Measurements from ENCODE around the gene LPAR5. TPM values are rescaled to one million over a fixed set of nuclear protein-coding genes. Genes with fewer than 3 reads are reported as not detected.

The LPAR5 gene
- total RNA-seq, 1 experiment from 2014 or later, result 0.20 TPM

DNA sequence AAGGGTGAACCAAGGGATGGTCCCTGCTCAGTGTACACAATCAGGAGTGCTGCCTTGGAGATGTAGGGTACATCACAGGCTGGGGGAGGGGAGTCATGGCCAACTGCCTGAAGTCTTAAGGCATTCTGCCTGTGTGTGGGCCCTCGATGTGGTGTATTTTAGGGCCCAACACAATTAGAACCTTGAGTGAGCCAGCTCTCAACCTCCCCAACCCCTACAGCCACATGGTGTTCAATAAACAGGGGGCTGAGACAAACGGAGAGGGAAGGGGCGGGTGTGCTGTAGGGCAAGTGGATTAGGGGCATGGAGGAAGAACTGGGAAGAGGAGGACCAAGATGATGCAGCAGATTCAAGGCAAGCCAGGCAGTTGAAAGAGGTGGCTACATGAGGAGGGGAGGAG lies 20.0 kb downstream of the LPAR5 start:
- Mint-ChIP-seq H3K4me1 (peaks cover 38% of the 10 kb centered on the region), H3K27me3 (ENCODE audit: low read depth) (peaks cover 25% of the 10 kb centered on the region), H3K27ac (no peak overlapping the region), H3K4me3 (no peak overlapping the region), H3K36me3 (no peaks in the 10 kb centered on the region), H3K9me3 (no peaks in the 10 kb centered on the region)
- DNase-seq (ENCODE audit: low spot score) (no peak), ATAC-seq (no peak)
- TF ChIP-seq, protein P1, sequence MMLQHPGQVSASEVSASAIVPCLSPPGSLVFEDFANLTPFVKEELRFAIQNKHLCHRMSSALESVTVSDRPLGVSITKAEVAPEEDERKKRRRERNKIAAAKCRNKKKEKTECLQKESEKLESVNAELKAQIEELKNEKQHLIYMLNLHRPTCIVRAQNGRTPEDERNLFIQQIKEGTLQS (CRISPR knock-in tag; conservative IDR thresholded peaks at IDR 0.05), result no peak
- TF ChIP-seq FOXK1 (CRISPR knock-in tag; IDR thresholded peaks at IDR 0.05), result no peak
- TF ChIP-seq SP1 (CRISPR knock-in tag; conservative IDR thresholded peaks at IDR 0.05), result no peak
- TF ChIP-seq ZNF416 (CRISPR knock-in tag; IDR thresholded peaks at IDR 0.05), result no peak
- ChIA-PET CTCF (interaction anchor here (0.9 to 2.0 kb wide), 2 partner anchors 14 to 69 kb away, joined by 3 to 10 read pairs; no protein-coding TSS in a partner anchor), POLR2A (interaction anchor here (1.3 kb wide), 1 partner anchor 10 kb away, joined by 3 read pairs; no protein-coding TSS in a partner anchor)

DNA sequence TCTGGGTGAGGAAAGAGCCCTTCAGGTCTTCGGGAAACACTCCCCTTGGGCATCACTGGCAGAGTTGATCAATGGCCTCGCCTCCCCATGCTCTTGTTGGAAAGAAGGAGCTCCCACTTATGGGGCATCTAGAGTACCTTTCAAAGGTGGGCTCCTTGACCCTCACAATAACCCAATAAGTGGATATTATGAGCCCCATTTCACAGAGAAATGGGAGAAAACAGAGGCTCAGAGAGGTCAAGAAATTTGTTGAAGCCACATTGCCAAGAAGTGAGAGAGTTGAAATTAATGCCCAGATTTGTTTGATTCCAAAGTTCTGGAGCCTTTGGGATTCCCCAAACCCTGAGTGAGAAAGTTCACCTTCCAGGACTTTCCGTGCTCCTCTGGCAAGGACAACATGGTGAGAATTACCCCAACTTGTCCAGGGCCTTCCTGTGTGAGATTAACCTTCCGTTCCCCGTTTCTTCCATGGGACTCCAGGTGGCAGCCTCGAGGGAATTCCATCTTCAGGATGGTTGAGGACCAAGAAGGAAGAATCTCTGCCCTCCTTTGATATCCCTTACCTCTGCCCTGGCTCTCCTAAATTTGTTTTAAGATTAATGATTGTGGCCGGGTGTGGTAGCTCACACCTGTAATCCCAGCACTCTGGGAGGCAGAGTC lies 21.1 kb downstream of the LPAR5 start:
- TF ChIP-seq, protein P2, sequence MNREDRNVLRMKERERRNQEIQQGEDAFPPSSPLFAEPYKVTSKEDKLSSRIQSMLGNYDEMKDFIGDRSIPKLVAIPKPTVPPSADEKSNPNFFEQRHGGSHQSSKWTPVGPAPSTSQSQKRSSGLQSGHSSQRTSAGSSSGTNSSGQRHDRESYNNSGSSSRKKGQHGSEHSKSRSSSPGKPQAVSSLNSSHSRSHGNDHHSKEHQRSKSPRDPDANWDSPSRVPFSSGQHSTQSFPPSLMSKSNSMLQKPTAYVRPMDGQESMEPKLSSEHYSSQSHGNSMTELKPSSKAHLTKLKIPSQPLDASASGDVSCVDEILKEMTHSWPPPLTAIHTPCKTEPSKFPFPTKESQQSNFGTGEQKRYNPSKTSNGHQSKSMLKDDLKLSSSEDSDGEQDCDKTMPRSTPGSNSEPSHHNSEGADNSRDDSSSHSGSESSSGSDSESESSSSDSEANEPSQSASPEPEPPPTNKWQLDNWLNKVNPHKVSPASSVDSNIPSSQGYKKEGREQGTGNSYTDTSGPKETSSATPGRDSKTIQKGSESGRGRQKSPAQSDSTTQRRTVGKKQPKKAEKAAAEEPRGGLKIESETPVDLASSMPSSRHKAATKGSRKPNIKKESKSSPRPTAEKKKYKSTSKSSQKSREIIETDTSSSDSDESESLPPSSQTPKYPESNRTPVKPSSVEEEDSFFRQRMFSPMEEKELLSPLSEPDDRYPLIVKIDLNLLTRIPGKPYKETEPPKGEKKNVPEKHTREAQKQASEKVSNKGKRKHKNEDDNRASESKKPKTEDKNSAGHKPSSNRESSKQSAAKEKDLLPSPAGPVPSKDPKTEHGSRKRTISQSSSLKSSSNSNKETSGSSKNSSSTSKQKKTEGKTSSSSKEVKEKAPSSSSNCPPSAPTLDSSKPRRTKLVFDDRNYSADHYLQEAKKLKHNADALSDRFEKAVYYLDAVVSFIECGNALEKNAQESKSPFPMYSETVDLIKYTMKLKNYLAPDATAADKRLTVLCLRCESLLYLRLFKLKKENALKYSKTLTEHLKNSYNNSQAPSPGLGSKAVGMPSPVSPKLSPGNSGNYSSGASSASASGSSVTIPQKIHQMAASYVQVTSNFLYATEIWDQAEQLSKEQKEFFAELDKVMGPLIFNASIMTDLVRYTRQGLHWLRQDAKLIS (CRISPR knock-in tag; IDR thresholded peaks at IDR 0.05; ENCODE audit: borderline replicate concordance), result no peak
- no peak for TF ChIP-seq JAZF1 (CRISPR knock-in tag; IDR thresholded peaks at IDR 0.05)
- no peak for TF ChIP-seq SMAD3 (CRISPR knock-in tag; IDR thresholded peaks at IDR 0.05; ENCODE audit: borderline replicate concordance)
- no peak for TF ChIP-seq TEAD1 (CRISPR knock-in tag; IDR thresholded peaks at IDR 0.05)
- no peak for TF ChIP-seq CREM (CRISPR knock-in tag; IDR thresholded peaks at IDR 0.05)
- no peak for TF ChIP-seq FOXK1 (CRISPR knock-in tag; IDR thresholded peaks at IDR 0.05)
- DNase-seq (ENCODE audit: low spot score) (no peak), ATAC-seq (no peak)
- no peaks in the 10 kb centered on the region for H3K9me3 Mint-ChIP-seq
- peaks cover 37% of the 10 kb centered on the region for H3K4me1 Mint-ChIP-seq
- POLR2A ChIA-PET, result interaction anchor here (0.8 to 2.9 kb wide), 2 partner anchors 75 to 80 kb away, joined by 5 to 25 read pairs; partner anchors contain the start of genes GAPDH and ZNF384
- H3K27me3 Mint-ChIP-seq (ENCODE audit: low read depth), result peaks cover 14% of the 10 kb centered on the region
- CTCF ChIA-PET, result interaction anchor here (0.7 to 3.0 kb wide), 17 partner anchors 10 to 311 kb away, joined by 3 to 23 read pairs (median 4); partner anchors contain the start of genes ACRBP, GAPDH, LPAR5 and MLF2
- peak overlapping the region; percentile 49 for H3K4me3 Mint-ChIP-seq
- H3K36me3 Mint-ChIP-seq, result no peaks in the 10 kb centered on the region
- H3K27ac Mint-ChIP-seq, result peak overlapping the region; percentile 73

DNA sequence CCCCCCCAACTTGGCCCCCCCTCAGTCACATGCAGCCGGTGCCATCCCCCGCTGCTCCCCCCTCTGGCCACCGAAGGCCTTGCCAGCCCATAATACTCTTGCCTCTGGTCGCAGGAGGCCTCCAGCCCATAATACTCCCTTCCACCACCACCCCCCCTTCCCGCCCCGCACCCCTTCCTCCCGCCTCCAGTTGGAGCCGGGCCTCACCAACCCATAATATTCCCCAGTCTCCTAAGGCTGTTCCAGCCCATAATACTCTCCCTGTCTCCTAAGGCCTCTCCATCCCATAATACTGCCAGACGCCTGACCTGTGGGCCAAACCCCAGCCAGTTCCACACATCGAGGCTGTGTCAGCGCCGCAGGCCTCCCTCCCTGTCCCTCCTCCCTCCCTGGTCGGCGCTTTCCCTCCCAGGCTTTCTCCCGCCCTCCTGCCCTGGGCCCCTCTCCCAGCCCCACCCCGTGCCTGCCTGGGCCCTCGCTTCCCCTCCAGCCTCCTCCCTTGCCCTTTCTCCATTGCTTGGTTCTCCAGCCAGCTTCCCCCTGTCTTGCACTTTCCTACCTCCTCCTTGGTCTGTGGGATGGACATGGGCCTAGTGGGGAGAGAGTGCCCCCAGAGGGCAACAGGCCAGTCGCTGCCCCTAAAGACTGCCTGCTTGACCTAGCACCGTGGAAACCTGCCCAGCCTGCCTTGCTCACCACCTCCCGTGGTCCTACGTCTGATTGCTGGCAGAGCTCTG lies 21.8 kb downstream of the LPAR5 start:
- CTCF ChIA-PET, result interaction anchor here (0.7 to 3.0 kb wide), 19 partner anchors 9 to 312 kb away, joined by 3 to 23 read pairs (median 3); partner anchors contain the start of genes ACRBP, GAPDH, LPAR5 and MLF2
- Mint-ChIP-seq H3K4me3 (peak overlapping the region; percentile 49), H3K27ac (peak overlapping the region; percentile 73), H3K9me3 (no peaks in the 10 kb centered on the region), H3K27me3 (ENCODE audit: low read depth) (peaks cover 7% of the 10 kb centered on the region), H3K36me3 (no peaks in the 10 kb centered on the region), H3K4me1 (peaks cover 37% of the 10 kb centered on the region)
- POLR2A ChIA-PET, result interaction anchor here (0.8 to 2.9 kb wide), 3 partner anchors 75 to 277 kb away, joined by 4 to 25 read pairs (median 5); partner anchors contain the start of genes GAPDH and ZNF384
- DNase-seq (ENCODE audit: low spot score), result peak; percentile 91
- ATAC-seq, result peak; percentile 86
- TF ChIP-seq, protein P3, sequence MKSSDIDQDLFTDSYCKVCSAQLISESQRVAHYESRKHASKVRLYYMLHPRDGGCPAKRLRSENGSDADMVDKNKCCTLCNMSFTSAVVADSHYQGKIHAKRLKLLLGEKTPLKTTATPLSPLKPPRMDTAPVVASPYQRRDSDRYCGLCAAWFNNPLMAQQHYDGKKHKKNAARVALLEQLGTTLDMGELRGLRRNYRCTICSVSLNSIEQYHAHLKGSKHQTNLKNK (CRISPR knock-in tag; IDR thresholded peaks at IDR 0.05), result no peak
- TF ChIP-seq, protein P4, sequence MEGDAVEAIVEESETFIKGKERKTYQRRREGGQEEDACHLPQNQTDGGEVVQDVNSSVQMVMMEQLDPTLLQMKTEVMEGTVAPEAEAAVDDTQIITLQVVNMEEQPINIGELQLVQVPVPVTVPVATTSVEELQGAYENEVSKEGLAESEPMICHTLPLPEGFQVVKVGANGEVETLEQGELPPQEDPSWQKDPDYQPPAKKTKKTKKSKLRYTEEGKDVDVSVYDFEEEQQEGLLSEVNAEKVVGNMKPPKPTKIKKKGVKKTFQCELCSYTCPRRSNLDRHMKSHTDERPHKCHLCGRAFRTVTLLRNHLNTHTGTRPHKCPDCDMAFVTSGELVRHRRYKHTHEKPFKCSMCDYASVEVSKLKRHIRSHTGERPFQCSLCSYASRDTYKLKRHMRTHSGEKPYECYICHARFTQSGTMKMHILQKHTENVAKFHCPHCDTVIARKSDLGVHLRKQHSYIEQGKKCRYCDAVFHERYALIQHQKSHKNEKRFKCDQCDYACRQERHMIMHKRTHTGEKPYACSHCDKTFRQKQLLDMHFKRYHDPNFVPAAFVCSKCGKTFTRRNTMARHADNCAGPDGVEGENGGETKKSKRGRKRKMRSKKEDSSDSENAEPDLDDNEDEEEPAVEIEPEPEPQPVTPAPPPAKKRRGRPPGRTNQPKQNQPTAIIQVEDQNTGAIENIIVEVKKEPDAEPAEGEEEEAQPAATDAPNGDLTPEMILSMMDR (IDR thresholded peaks at IDR 0.05), result no peak
- TF ChIP-seq GTF2I (CRISPR knock-in tag; conservative IDR thresholded peaks at IDR 0.05) (0 out of 2 replicates have a peak, but pooled peaks have one; percentile 14), ZNF671 (CRISPR knock-in tag; IDR thresholded peaks at IDR 0.05) (0 out of 2 replicates have a peak, but pooled peaks have one; percentile 53), ZNF416 (CRISPR knock-in tag; IDR thresholded peaks at IDR 0.05) (no peak)
- TF ChIP-seq, protein P5, sequence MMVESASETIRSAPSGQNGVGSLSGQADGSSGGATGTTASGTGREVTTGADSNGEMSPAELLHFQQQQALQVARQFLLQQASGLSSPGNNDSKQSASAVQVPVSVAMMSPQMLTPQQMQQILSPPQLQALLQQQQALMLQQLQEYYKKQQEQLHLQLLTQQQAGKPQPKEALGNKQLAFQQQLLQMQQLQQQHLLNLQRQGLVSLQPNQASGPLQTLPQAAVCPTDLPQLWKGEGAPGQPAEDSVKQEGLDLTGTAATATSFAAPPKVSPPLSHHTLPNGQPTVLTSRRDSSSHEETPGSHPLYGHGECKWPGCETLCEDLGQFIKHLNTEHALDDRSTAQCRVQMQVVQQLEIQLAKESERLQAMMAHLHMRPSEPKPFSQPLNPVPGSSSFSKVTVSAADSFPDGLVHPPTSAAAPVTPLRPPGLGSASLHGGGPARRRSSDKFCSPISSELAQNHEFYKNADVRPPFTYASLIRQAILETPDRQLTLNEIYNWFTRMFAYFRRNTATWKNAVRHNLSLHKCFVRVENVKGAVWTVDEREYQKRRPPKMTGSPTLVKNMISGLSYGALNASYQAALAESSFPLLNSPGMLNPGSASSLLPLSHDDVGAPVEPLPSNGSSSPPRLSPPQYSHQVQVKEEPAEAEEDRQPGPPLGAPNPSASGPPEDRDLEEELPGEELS (CRISPR knock-in tag; IDR thresholded peaks at IDR 0.05), result peak; percentile 55; the same call in 1 of the 2 replicates
- TF ChIP-seq, protein P6, sequence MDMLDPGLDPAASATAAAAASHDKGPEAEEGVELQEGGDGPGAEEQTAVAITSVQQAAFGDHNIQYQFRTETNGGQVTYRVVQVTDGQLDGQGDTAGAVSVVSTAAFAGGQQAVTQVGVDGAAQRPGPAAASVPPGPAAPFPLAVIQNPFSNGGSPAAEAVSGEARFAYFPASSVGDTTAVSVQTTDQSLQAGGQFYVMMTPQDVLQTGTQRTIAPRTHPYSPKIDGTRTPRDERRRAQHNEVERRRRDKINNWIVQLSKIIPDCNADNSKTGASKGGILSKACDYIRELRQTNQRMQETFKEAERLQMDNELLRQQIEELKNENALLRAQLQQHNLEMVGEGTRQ (CRISPR knock-in tag; IDR thresholded peaks at IDR 0.05), result peak; percentile 30; the same call in 1 of the 2 replicates
- TF ChIP-seq, protein P7, sequence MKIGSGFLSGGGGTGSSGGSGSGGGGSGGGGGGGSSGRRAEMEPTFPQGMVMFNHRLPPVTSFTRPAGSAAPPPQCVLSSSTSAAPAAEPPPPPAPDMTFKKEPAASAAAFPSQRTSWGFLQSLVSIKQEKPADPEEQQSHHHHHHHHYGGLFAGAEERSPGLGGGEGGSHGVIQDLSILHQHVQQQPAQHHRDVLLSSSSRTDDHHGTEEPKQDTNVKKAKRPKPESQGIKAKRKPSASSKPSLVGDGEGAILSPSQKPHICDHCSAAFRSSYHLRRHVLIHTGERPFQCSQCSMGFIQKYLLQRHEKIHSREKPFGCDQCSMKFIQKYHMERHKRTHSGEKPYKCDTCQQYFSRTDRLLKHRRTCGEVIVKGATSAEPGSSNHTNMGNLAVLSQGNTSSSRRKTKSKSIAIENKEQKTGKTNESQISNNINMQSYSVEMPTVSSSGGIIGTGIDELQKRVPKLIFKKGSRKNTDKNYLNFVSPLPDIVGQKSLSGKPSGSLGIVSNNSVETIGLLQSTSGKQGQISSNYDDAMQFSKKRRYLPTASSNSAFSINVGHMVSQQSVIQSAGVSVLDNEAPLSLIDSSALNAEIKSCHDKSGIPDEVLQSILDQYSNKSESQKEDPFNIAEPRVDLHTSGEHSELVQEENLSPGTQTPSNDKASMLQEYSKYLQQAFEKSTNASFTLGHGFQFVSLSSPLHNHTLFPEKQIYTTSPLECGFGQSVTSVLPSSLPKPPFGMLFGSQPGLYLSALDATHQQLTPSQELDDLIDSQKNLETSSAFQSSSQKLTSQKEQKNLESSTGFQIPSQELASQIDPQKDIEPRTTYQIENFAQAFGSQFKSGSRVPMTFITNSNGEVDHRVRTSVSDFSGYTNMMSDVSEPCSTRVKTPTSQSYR (CRISPR knock-in tag; IDR thresholded peaks at IDR 0.05), result no peak

Data from WTC11 (cell line).